Measurements from ENCODE around the gene CKAP4. TPM values are rescaled to one million over a fixed set of nuclear protein-coding genes. Genes with fewer than 3 reads are reported as not detected.

The CKAP4 gene
- total and polyA plus RNA-seq, 2 of the 13 experiments (the other 11 are each of a cell fraction or from before 2014, with no cell fraction given) = 39.2 to 70.2 TPM

- no peak for TF ChIP-seq PTBP1 (IDR thresholded peaks at IDR 0.05; ENCODE audit: low read depth, low read length, poor library complexity, severe bottlenecking)
- TF ChIP-seq EHMT2 (IDR thresholded peaks at IDR 0.05; ENCODE audit: borderline replicate concordance, low read depth, low read length) = no peak
- TF ChIP-seq SP4 (CRISPR knock-in tag; IDR thresholded peaks at IDR 0.05) = no peak
- no peak for TF ChIP-seq ZNF672 (CRISPR knock-in tag; IDR thresholded peaks at IDR 0.05)
- TF ChIP-seq ZMYM3 (CRISPR knock-in tag; IDR thresholded peaks at IDR 0.05) = peak; percentile 71
- TF ChIP-seq SETDB1 (CRISPR knock-in tag; IDR thresholded peaks at IDR 0.05; ENCODE audit: borderline replicate concordance) = no peak
- TF ChIP-seq HNF4G (IDR thresholded peaks at IDR 0.05; ENCODE audit: borderline replicate concordance, low read depth, low read length) = peak; percentile 37; the same call in 1 of the 2 replicates
- TF ChIP-seq HNF4G (CRISPR knock-in tag; IDR thresholded peaks at IDR 0.05; ENCODE audit: borderline replicate concordance, low read depth) = no peak; the same call in 1 of the 2 replicates
- TF ChIP-seq ZNF17 (CRISPR knock-in tag; IDR thresholded peaks at IDR 0.05) = no peak
- peak; percentile 70; the same call in 1 of the 2 replicates for TF ChIP-seq CBX5 (CRISPR knock-in tag; IDR thresholded peaks at IDR 0.05; ENCODE audit: borderline replicate concordance)
- no peak for TF ChIP-seq ZUFSP (CRISPR knock-in tag; IDR thresholded peaks at IDR 0.05; ENCODE audit: borderline replicate concordance)
- TF ChIP-seq NFKBIZ (CRISPR knock-in tag; IDR thresholded peaks at IDR 0.05) = peak; percentile 78; the same call in 1 of the 2 replicates
- no peak; the same call in 1 of the 2 replicates for TF ChIP-seq ZNF629 (CRISPR knock-in tag; conservative IDR thresholded peaks at IDR 0.05)
- TF ChIP-seq ZNF253 (CRISPR knock-in tag; IDR thresholded peaks at IDR 0.05; ENCODE audit: borderline replicate concordance) = no peak
- TF ChIP-seq ATF3 (CRISPR knock-in tag; IDR thresholded peaks at IDR 0.05) = peak; percentile 68; the same call in 1 of the 2 replicates
- no peak; the same call in 1 of the 2 replicates for TF ChIP-seq TAF1 (CRISPR knock-in tag; IDR thresholded peaks at IDR 0.05)
- TF ChIP-seq ZNF790 (CRISPR knock-in tag; IDR thresholded peaks at IDR 0.05; ENCODE audit: borderline replicate concordance) = no peak
- peak; percentile 33; the same call in 1 of the 2 replicates for TF ChIP-seq MXD4 (CRISPR knock-in tag; IDR thresholded peaks at IDR 0.05)
- peak; percentile 86 for TF ChIP-seq MAX (IDR thresholded peaks at IDR 0.05)
- no peak for TF ChIP-seq CSRNP2 (CRISPR knock-in tag; conservative IDR thresholded peaks at IDR 0.05; ENCODE audit: low read depth)
- TF ChIP-seq ZNF687 (CRISPR knock-in tag; IDR thresholded peaks at IDR 0.05) = peak; percentile 60; the same call in 1 of the 2 replicates
Measured at GRCh38 chr12:106284358-106285105, 36.7 kb upstream of the CKAP4 start (continued).

Measured in HepG2 (cell line).